ENCODE results near the gene METTL22.
A peak's percentile ranks its signal among the peaks of the same experiment; 100 is the strongest.
"Not testable (repeated sequence)": the region's sequence is repeated elsewhere in the genome, so short reads cannot be mapped to it uniquely, and the experiment has no call there.

Gene METTL22

DNA sequence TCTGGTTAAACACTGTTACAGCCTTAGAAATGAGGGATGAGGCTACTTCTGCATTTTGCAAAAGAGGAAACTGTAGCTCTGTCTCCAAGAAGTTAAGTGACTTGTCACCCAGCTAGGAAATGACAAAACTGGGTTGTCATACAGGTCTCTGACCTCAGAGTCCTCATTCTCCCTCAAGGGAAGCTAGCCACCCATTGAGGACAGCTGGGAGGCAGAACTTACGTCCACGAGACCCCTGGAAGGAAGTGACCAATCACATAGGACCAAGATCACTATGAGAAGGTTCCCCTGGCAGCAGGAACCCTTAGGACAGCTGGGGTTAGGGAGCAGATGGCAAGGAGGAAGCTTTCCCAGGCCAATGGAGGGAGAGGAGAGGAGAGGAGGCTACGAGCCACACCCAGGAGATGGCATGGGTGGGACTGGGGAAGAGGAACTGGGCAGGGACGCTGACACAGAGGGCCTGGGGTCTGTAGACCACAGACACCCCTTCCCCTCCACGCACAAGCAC lies 11.2 kb downstream of the METTL22 start:
- no peak for DNase-seq

DNA sequence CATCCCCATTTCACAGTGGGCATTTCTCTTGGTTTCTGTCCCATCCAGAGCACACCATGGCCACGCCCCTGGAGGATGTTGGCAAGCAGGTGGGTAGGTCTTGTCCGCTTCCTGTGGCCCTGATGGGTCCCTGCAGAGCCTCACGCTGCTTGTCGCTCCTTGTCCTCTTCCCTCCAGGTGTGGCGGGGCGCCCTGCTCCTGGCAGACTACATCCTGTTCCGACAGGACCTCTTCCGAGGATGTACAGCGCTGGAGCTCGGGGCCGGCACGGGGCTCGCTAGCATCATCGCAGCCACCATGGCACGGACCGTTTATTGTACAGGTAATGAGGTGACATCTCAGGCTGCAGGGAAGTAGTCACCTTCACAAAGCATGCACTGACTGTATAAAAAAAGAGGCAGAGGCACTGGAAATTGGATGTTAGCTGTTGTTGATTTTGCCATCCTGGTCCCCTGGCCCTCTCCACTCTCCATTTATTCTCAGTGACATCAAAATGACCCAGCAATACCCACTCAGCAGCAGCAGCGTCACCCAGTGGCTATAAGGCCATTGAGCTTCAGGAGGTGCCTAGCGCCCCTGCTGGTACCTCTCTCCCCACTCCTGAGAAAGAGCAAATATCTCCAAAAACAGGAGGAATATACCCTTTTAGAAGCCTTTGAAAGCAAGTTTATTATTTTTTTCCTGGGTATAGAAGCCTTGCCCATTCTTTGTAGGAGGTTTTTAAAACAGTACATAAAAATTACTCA lies 13.7 kb downstream of the METTL22 start:
- DNase-seq = no peak

DNA sequence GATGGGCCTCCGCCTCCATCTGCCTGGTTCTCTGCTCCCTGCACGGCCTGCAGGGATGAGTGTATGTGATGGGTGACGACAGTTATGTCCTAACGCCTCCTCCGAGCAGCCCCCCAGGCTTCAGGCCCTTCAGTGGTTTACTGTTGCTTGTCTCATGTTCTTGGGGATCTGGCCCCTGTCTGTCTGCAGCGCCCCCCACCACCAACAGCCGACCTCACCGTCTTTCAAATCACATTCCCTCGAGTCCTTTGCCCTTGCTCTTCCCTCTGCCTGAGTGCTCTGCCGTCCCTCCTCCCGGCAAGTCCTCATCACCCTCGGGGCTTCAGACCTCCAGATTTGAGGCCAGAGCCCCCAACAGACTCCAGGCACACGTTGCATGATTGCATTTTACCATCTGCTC lies 18.2 kb downstream of the METTL22 start:
- no peak for DNase-seq

DNA sequence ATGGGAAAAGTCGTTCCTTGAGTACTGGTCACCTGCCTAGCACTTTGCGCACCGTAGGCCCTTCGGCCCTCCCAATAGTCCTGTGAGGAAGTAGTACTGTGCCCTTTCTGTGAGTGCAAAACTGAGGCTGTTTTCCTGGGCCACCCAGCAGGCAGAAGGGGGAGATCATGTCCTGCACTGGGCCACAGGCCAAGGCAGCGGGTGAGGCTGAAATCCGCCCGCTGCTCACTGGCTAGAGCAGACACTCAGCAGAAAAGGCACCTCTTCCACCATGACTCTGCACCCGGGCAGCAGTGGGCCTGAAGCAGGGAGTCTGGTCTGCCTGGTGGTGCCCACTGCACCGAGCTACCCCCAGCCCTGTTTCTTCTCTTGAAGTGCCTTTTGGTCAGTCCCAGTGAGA lies 20.2 kb downstream of the METTL22 start:
- DNase-seq = no peak

DNA sequence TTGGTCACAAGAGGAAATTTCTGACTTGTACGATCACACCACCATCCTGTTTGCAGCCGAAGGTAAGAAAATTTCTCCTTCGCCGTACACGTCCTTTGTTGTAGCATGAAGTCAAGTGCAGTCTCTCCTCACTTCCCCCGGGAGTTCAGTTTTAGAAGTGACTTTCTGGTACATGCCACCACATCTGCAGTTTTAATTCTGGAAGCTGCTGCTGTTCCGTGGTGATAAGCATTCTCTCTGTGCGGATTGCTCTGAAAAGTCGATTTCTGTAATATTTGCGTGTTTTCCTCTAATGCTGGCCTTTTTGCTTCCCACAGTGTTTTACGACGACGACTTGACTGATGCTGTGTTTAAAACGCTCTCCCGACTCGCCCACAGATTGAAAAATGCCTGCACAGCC lies 20.6 kb downstream of the METTL22 start:
- DNase-seq = no peak

DNA sequence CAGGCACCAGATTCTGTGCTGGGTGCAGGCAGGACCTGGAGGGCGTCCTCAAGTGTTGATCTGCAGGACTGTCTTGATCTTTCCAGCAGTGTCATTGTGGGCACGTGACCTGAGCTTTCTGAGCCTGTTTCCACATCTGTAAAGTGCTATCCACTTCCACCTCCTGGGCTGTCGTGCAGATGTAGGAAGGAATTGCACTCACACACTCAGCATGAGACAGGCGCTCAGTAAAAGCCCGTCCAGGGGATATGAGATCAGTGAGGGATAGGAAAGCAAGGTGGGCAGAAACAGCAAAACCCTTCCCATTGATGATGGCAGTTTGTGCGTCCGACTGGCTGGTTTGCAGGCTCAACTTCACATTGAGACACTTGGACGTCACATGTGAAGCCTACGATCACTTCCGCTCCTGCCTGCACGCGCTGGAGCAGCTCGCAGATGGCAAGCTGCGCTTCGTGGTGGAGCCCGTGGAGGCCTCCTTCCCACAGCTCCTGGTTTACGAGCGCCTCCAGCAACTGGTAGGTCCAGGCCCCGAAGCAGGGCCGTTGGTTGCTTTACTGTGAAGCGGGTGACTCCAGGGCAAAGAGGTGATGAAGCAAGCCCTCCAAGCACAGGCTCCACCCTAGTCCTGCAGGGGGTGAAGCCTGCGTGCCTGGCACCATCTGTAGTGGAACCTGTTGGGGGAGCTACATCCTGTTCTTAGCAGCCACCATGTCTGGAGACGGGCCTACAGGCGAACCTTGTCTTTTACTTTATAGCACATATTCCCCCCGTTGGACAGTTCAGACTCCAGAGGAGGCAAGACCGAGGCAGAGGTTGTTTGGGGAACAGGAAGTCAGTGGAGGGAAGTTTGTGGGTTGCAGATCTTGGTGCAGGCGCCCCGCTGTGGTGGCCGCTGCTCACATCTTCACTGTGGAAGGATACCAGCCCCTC lies 23.0 kb downstream of the METTL22 start:
- no peak for DNase-seq

DNA sequence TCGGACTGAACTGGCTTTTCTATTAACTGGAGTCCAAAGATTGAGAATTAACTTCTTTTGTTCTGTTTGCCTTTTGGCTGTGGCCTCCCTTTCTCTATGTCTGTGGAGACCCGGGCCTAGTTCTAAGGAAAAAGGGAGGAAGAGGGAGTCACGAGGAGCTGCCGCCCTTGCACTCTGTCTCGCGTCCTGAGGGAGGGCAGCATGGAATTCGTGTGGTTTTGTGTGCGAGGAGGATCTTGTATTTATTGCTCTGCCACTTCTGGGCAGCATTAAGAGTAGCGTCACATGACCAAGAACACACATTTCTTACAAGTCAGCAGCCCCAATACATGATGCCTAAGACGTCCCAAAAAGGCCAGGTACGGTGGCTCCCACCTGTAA lies 23.6 kb downstream of the METTL22 start:
- no peak for DNase-seq

DNA sequence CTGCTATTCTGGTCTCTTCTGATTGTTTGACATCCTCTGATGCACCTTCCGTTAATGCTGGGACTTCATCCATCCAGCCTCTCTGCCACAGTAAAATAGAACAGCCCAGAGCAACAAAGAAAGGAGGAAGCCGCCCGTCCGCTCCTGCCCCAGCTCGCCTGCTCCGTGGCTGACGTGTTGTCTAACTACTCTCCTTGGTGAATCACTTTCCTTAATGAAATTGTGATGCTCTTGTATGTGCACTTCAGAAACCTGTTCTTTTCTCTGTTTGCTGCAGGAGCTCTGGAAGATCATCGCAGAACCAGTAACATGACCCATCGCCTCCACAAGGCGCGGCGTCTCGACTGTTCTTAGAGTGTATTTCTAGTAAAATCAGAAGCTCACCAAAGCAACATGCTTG lies 24.3 kb downstream of the METTL22 start:
- no peak for DNase-seq

DNA sequence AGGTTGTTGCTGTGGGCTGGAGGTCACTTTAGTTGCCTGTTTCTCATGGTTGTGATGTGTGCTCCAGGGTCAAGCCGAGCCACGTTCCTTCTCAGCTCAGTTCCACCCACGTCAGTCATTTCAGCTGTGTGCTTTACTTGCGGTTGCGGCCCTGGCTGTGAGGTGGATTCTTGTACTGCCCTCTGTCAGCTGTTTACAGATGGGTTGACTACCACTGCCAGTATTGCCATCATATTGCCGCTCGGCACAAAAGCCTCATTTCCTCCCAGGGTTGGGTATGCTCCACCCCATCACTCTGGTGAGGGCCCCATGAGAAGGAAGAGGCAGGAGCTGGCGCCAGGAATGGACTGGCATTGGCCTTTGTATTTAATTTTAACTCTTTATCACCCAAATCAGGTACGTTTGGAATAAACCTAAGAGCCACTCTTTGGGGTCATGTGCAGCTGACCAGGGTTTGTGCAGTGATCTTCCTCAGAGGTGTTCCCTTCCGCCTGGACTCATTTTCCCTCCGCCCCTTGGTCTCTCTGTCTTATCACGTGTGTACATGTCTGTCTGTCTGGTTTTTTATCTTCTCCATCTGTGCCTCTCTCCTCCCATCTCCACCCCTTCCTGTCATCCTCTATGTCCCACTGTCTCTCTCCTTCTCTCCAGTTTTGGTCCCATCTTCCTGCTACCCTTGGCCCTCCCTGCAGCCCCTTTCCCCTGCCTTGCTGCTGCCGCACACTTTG lies 25.0 kb downstream of the METTL22 start:
- DNase-seq = no peak

DNA sequence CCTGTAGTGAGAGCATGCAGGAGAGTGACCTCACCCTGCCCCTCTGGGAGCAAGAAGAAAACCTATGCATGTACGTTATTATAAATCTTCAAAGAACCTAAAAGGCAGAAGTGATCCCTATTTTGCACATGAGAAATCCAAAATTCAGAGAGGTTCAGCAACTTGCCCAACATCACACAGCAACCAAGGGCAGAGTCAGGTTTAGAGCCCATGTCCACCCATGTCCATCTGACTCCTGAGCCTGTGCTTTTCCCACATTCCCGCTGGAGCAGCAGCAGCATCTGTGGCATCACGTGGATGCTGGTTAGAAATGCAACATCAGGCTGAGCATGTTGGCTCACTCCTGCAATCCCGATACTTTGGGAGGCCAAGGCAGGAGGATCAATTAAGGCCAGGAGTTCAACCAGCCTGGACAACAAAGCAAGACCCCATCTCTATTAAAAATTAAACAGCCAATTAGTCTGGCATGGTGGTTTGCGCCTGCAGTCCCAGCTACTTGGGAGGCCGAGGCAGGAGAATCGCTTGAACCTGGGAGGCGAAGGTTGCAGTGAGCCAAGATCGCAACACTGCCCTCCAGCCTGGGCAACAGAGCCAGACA lies 26.3 kb downstream of the METTL22 start:
- DNase-seq = no peak

DNA sequence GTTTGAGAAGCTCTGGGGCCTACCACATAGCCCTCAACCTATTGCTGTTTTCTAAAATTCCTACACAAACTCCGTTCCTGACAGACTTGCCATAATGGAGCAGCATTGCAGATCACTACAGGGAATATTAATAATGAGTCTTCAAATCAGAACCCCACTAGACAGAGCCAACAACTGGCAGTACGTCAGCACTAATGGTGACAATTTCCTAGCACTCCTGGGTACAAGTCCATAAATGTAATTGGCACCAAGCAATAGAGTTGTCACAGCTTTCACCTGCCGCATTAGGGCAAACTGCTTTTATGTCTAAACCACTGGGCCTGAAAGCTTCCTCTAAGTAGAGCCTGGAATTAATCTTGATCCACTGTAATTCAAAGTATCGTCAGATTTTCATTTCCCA lies 27.4 kb downstream of the METTL22 start:
- DNase-seq = no peak

DNA sequence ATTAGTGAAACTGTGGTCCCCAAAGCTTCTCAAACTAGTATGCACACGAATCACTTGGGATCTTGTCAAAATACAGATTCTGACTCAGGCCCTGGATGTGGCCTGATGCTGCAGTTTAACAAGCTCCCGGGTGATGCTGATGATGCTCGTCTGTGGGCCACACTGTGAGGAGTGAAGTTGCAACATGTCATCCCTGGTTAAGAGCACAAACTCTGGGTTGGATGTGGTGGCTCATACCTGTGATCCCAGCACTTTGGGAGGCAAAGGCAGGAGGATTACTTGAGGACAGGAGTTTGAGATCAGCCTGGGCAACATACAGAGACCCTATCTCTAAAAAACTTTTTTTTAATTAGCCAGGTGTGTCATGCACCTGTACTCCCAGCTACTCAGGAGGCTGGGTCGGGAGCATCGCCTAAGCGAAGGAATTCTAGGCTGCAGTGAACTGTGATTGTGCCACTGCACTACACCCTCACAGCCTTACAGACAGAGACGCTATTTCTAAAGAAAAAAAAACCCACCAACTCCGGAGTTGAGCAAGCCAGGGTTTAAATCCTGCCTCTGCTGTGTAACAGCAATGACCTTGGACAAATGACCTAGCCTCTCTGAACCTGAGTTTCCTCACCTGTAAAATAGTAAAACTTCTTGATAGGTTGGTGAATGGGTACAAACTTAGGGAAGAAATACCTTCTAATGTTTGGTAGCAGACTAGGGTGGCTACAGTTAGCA lies 28.5 kb downstream of the METTL22 start:
- DNase-seq = no peak

DNA sequence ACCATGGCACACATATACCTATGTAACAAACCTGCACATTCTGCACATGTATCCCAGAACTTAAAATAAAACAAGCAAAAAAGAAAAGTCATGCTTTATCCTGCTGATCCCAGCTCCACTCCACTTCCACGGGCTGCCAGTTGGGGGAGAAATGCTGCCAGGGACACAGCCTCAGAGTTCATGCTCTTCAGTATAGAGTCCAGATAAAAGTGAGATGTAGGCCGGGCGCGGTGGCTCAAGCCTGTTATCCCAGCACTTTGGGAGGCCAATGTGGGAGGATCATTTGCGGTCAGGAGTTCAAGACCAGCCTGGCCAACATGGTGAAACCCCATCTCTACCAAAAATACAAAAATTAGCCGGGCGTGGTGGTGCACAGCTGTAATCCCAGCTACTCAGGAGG lies 30.5 kb downstream of the METTL22 start:
- DNase-seq = not testable (repeated sequence)

DNA sequence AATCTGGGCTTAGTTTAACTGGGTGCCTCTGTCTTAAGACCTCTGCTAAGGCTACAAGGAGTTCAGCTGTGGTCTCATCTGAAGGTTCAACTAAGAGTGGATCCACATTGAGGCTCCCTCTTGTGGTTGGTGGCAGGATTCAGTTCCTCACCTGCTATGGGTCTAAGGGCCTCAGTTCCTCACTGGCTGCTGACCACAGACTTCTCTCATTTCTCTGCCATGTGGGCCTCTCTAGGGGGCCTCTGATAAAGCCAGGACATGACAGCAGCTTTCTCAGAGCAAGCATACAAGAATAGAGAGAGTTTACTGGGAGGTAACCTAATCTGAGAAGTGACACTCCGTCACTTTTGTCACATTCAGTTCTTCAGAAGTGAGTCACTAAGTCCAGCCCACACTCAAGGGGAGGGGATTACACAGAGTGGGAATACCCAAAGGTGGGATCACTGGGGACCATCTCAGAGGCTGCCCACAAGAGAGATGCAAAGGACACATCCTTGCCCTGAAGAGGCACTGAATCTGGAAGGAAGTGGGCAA lies 33.8 kb downstream of the METTL22 start:
- DNase-seq = no peak

DNA sequence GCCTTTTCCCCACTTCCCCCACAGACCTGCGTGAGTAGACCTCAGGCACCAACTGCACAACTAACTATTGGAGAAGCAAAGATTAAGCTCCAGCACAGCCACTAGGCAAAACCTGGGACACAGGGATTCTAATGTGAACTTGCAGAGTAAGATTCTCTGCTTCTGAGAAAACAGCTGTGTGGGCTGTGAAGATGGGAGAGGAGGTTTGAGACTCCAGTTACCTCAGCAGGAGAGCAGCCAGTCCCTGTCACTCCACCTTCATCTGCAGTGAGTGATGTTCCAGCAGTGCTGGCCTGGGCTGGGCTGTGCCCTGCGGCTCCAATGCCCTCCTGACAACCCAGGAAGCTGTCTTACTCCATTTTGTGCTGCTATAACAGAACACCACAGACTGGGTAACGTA lies 34.9 kb downstream of the METTL22 start:
- DNase-seq = no peak

DNA sequence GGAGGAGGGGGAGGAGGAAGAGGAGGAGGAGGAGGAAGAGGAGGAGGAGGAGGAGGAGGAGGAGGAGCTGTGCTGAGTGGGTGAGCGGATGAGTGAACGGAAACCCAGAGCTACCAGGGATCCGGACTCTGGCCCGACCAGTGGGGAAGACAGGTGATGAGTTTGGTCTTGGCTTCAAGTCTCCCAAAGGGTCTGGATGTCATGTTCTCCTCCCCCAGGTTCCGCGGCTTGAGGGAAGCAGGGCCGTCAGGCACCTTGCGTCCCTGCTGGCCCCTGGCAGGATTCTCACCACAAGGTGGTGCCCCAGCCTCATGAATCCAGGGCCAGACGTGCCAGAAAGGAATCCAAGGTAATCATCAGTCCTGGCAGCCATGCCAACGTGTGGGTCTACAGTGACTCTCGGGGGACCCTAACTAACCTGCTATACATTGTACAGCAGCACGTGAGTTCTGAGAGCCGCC lies 39.4 kb downstream of the METTL22 start:
- peak; percentile 78 for DNase-seq

DNA sequence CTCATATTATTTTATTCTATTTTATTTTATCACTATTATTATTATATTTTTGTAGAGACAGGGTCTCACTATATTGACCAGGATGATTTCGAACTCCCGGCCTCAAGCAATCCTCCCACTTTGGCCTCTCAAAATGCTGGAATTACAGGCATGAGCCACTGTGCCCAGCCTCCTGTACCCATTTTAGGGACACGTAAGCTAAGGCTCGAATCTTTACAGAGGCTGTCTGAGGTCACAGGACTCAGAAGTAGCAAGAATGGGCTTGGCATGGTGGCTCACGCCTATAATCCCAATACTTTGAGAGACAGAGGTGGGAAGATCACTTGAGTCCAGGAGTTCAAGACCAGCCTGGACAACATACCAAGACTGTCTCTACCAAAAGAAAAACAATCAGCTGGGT lies 40.2 kb downstream of the METTL22 start:
- DNase-seq = no peak

DNA sequence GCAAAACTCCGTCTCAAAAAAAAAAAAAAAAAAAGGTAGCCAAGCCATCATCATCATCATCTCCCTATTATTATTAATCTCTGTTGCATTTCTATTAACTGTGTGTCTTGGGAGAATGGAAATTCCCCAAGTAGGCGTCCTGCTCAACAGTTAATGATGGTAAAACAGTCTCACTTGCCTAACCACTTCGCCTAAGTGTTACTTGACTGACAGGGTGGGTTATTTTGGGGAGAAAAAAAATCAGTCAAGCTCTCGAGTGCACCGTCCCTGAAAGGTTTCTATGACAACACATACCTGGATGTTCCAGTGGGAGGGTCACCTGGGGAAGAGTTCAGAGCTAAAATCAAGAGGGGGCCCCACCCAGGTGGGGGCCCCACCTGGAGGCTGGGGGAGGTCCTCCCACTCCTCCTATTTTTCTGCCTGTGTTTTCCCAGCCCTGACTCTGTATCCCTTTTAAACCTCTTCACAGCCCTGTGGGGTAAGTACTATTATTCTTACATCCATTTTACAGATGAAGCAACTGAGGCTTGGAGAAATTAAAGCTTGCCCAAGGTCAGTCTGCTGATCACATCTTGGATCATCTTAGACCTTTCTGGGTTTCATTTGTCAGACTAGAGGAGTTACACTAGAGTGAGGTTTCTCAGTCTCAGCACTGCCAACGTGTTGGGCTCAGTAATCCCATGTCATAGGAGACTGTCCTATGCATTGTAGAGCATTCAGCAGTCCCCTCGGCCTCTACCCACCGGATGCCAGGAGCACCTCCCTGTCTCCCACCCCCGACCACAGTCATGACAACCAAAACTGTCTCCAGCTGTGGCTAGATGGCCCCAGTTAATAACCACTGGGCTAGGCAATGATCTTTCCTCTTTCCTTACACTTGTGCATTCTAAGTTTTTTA lies 41.9 kb downstream of the METTL22 start:
- no peak for DNase-seq

DNA sequence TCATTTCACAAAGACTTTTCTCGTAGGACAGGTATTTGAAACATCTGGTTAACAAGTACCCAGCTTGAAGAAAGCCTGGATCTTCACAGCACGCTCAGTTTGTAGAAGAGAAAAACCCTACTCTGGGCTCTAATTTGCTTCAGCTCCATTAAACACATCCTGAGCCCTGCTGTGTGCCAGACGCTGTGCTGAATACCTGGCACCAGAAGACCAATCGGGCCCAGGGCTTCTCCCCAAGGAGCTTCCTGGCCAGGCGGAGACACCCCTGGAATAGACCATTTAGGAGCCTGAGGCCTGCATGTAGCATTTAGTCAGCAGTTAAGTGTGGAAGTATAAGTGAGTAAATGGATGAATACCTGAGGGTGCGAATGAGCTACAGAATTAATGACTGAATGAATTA lies 44.0 kb downstream of the METTL22 start:
- no peak for DNase-seq

DNA sequence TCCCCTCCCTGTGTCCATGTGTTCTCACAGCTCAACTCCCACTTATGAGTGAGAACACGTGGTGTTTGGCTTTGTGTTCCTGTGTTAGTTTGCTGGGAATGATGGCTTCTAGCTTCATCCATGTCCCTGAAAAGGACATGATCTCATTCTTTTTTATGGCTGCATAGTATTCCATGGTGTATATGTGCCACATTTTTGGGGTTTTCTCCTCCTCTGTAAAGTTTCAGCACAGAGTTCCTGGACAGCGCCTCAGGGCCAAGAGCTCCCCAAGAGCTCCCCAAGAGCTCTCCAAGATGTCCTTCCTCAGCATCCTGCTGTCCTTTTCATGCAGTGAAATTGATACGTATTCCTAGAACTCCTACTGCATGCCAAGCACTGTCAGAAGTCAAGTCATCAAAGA lies 46.0 kb downstream of the METTL22 start:
- no peak for DNase-seq

DNA sequence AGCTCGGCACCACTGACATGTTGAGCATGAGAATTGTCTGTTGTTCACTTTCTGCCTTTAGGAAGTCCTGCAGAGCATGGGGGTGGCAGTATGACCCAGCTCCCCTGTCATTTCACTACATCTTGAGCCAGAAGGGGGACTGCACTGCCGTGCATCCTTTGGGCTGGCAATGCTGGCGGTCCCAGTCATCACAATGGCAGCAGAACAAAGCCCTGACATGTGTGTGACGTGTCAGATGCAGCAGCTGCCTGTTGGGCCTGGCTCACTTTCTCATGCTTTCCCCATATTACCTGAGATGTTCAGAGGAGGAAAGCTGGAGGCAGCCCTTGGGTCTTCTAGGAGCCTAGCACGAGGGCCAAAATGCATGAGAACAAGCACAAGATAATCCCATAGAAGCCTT lies 46.6 kb downstream of the METTL22 start:
- DNase-seq = no peak
